ENCODE results near the gene TBC1D14. TPM values are rescaled to one million over a fixed set of nuclear protein-coding genes. Genes with fewer than 3 reads are reported as not detected.

The TBC1D14 gene
- total RNA-seq, 1 experiment from 2014 or later, result 44.3 TPM

DNA sequence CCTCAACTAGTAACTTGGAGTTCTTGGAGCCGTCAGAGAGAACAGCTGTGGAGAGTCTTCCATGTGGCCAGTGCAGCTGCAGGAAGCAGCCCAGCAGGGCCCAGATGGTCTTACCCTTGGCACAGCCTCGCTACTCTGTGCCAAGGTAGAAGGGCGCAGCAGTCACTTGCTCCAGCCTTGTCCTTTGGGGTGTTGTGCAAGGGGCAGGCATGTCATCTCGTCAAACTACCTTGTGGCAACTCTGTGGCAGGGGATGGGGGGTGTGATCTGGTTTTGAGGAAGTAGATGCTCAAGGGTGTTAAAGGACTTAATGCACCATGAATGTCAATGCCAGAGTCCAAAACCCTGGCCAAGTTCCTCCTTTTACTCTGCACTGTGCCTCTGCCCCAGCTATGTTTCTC lies 34.2 kb upstream of the TBC1D14 start:
- DNase-seq (ENCODE audit: low spot score), result no peak
- H3K4me3 ChIP-seq (ENCODE audit: low read depth, low read length, poor library complexity, severe bottlenecking), result no peak overlapping the region
- no peak overlapping the region for H3K27ac ChIP-seq (ENCODE audit: low read depth, low read length, poor library complexity, severe bottlenecking)
- no peak for TF ChIP-seq EZH2 (IDR thresholded peaks at IDR 0.05; ENCODE audit: borderline replicate concordance, low read depth, low read length, poor library complexity, severe bottlenecking)
- TF ChIP-seq, protein P1, sequence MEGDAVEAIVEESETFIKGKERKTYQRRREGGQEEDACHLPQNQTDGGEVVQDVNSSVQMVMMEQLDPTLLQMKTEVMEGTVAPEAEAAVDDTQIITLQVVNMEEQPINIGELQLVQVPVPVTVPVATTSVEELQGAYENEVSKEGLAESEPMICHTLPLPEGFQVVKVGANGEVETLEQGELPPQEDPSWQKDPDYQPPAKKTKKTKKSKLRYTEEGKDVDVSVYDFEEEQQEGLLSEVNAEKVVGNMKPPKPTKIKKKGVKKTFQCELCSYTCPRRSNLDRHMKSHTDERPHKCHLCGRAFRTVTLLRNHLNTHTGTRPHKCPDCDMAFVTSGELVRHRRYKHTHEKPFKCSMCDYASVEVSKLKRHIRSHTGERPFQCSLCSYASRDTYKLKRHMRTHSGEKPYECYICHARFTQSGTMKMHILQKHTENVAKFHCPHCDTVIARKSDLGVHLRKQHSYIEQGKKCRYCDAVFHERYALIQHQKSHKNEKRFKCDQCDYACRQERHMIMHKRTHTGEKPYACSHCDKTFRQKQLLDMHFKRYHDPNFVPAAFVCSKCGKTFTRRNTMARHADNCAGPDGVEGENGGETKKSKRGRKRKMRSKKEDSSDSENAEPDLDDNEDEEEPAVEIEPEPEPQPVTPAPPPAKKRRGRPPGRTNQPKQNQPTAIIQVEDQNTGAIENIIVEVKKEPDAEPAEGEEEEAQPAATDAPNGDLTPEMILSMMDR (conservative IDR thresholded peaks at IDR 0.05; ENCODE audit: low read depth, low read length), result no peak
- H3K4me1 ChIP-seq (ENCODE audit: insufficient read depth, low read length, poor library complexity, severe bottlenecking), result no peaks in the 10 kb centered on the region
- H3K27me3 ChIP-seq (replicated peaks; ENCODE audit: insufficient read depth, low read depth, low read length, poor library complexity), result no peaks in the 10 kb centered on the region
- CTCF ChIA-PET, result no interaction called here
- peaks cover 75% of the 10 kb centered on the region for H3K36me3 ChIP-seq (ENCODE audit: insufficient read depth, low read length, poor library complexity, severe bottlenecking)
- no TSS peak for BruUV-seq (replicated peaks)
- no peaks in the 10 kb centered on the region for H3K9me3 ChIP-seq (ENCODE audit: low read depth, low read length, poor library complexity, severe bottlenecking)
- intact Hi-C loops (cut with micrococcal nuclease; ENCODE audit: unreplicated experiment), result no loop called here
- POLR2A ChIA-PET (ENCODE audit: low non-redundant PET), result no interaction called here

DNA sequence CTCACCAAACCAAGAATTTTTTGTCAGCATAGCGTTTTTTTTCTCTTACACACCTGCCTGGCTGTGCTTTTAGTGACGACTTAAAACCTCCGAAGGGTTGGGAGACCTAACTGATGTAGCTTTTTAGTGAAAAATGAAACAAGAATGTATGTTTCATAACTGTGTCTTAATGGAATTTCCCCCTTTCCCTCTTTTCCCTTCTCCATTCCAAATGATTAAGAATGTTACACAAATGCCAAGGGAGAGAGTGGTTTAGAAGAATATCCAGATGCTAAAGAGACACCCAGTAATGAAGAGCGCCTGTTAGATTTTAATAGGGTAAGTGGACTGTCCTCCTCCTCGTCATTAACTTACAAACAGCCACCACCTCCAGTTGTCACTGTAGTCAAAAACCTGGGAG lies 33.2 kb upstream of the TBC1D14 start:
- no peaks in the 10 kb centered on the region for H3K9me3 ChIP-seq (ENCODE audit: low read depth, low read length, poor library complexity, severe bottlenecking)
- H3K4me3 ChIP-seq (ENCODE audit: low read depth, low read length, poor library complexity, severe bottlenecking), result no peak overlapping the region
- ChIA-PET CTCF (interaction anchor here (0.7 kb wide), 1 partner anchor 10 kb away, joined by 3 read pairs; no protein-coding TSS in a partner anchor), POLR2A (ENCODE audit: low non-redundant PET) (no interaction called here)
- peaks cover 80% of the 10 kb centered on the region for H3K36me3 ChIP-seq (ENCODE audit: insufficient read depth, low read length, poor library complexity, severe bottlenecking)
- BruUV-seq (replicated peaks), result no TSS peak
- no peaks in the 10 kb centered on the region for H3K27me3 ChIP-seq (replicated peaks; ENCODE audit: insufficient read depth, low read depth, low read length, poor library complexity)
- DNase-seq (ENCODE audit: low spot score), result no peak
- H3K27ac ChIP-seq (ENCODE audit: low read depth, low read length, poor library complexity, severe bottlenecking), result no peak overlapping the region
- no peaks in the 10 kb centered on the region for H3K4me1 ChIP-seq (ENCODE audit: insufficient read depth, low read length, poor library complexity, severe bottlenecking)
- TF ChIP-seq, protein P1 (conservative IDR thresholded peaks at IDR 0.05; ENCODE audit: low read depth, low read length), result no peak
- no peak for TF ChIP-seq EZH2 (IDR thresholded peaks at IDR 0.05; ENCODE audit: borderline replicate concordance, low read depth, low read length, poor library complexity, severe bottlenecking)
- intact Hi-C loops (cut with micrococcal nuclease; ENCODE audit: unreplicated experiment), result no loop called here

DNA sequence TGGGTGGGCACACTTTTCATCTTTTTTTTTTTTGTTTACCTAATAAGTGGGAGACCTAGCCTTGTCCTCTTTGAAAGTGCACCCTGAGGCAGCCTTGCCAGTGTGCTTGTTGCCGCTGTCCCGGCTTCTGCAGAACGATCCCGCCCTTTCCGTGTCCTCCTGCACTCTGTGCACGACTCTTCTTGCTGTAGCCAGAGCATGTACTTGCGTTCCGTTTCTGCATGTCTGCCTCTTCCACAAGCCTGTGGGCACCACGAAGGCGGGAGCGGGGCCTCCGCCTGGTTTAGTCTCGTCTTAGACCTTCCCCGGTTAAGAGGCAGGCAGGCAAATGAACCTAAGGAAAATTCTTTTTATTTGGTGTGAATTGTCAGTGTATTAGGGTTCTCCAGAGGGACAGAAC lies 32.6 kb upstream of the TBC1D14 start:
- TF ChIP-seq, protein P1 (conservative IDR thresholded peaks at IDR 0.05; ENCODE audit: low read depth, low read length), result no peak
- TF ChIP-seq EZH2 (IDR thresholded peaks at IDR 0.05; ENCODE audit: borderline replicate concordance, low read depth, low read length, poor library complexity, severe bottlenecking), result no peak
- no peak overlapping the region for H3K4me3 ChIP-seq (ENCODE audit: low read depth, low read length, poor library complexity, severe bottlenecking)
- no peaks in the 10 kb centered on the region for H3K4me1 ChIP-seq (ENCODE audit: insufficient read depth, low read length, poor library complexity, severe bottlenecking)
- H3K27ac ChIP-seq (ENCODE audit: low read depth, low read length, poor library complexity, severe bottlenecking), result no peak overlapping the region
- H3K36me3 ChIP-seq (ENCODE audit: insufficient read depth, low read length, poor library complexity, severe bottlenecking), result peaks cover 81% of the 10 kb centered on the region
- DNase-seq (ENCODE audit: low spot score), result no peak
- no TSS peak for BruUV-seq (replicated peaks)
- POLR2A ChIA-PET (ENCODE audit: low non-redundant PET), result no interaction called here
- no peaks in the 10 kb centered on the region for H3K9me3 ChIP-seq (ENCODE audit: low read depth, low read length, poor library complexity, severe bottlenecking)
- CTCF ChIA-PET, result no interaction called here
- intact Hi-C loops (cut with micrococcal nuclease; ENCODE audit: unreplicated experiment), result no loop called here
- H3K27me3 ChIP-seq (replicated peaks; ENCODE audit: insufficient read depth, low read depth, low read length, poor library complexity), result no peaks in the 10 kb centered on the region
